ENCODE results near the gene APH1B.

The APH1B gene

GRCh38 chr15:63350178-63350621 lies 72.8 kb downstream of the APH1B start:
- no peak for TF ChIP-seq CTCF (IDR thresholded peaks at IDR 0.05; ENCODE audit: low read depth, low read length, missing control alignments)
- no peak for DNase-seq (ENCODE audit: extremely low read depth, low read depth)
- H3K4me3 ChIP-seq (replicated peaks; ENCODE audit: low read depth, low read length) = no peak overlapping the region

GRCh38 chr15:63351170-63351569 lies 73.8 kb downstream of the APH1B start:
- no peak for TF ChIP-seq CTCF (IDR thresholded peaks at IDR 0.05; ENCODE audit: low read depth, low read length, missing control alignments)
- no peak for DNase-seq (ENCODE audit: extremely low read depth, low read depth)
- H3K4me3 ChIP-seq (replicated peaks; ENCODE audit: low read depth, low read length) = no peak overlapping the region

GRCh38 chr15:63352808-63353207 lies 75.4 kb downstream of the APH1B start:
- no peak for TF ChIP-seq CTCF (IDR thresholded peaks at IDR 0.05; ENCODE audit: low read depth, low read length, missing control alignments)
- no peak overlapping the region for H3K4me3 ChIP-seq (replicated peaks; ENCODE audit: low read depth, low read length)

GRCh38 chr15:63353261-63353660 lies 75.9 kb downstream of the APH1B start:
- H3K4me3 ChIP-seq (replicated peaks; ENCODE audit: low read depth, low read length) = no peak overlapping the region
- no peak for DNase-seq (ENCODE audit: extremely low read depth, low read depth)
- no peak for TF ChIP-seq CTCF (IDR thresholded peaks at IDR 0.05; ENCODE audit: low read depth, low read length, missing control alignments)

More at GRCh38 chr15:63352808-63353207, 75.4 kb downstream of the APH1B start:
- no peak for DNase-seq (ENCODE audit: extremely low read depth, low read depth)

GRCh38 chr15:63353887-63354286 lies 76.5 kb downstream of the APH1B start:
- no peak for TF ChIP-seq CTCF (IDR thresholded peaks at IDR 0.05; ENCODE audit: low read depth, low read length, missing control alignments)
- H3K4me3 ChIP-seq (replicated peaks; ENCODE audit: low read depth, low read length) = no peak overlapping the region
- DNase-seq (ENCODE audit: extremely low read depth, low read depth) = no peak

GRCh38 chr15:63354821-63355650 lies 77.6 kb downstream of the APH1B start:
- H3K4me3 ChIP-seq (replicated peaks; ENCODE audit: low read depth, low read length) = no peak overlapping the region
- no peak for TF ChIP-seq CTCF (IDR thresholded peaks at IDR 0.05; ENCODE audit: low read depth, low read length, missing control alignments)
- no peak for DNase-seq (ENCODE audit: extremely low read depth, low read depth)
